ENCODE data around the gene SRM. TPM values are rescaled to one million over a fixed set of nuclear protein-coding genes. Genes with fewer than 3 reads are reported as not detected.
"Not testable (repeated sequence)": the region's sequence is repeated elsewhere in the genome, so short reads cannot be mapped to it uniquely, and the experiment has no call there.

The SRM gene
- total RNA-seq, 2 donors from 2014 or later: 106 to 107 TPM

DNA sequence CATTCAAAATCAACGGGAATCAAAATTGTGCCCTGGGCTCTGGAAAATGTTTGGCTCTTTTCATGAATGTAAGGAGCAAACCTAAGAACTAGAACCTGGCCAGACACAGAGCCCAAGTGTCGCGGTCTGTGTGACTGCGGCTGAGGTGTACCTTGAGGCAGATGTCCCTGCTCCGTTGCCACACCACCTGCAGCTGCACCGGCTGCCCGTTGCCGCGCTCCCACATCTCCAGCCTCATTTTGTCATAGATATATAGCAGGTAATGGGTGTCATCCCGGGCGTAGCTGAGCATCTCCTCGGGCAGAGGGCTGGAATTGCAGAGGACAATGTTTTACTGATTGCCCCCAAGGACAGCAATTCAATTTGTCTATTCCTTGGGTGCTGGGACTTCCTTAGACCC, 21.1 kb upstream of the SRM start:
- Mint-ChIP-seq H3K4me3 (no peak overlapping the region), H3K27ac (no peak overlapping the region), H3K4me1 (no peaks in the 10 kb centered on the region), H3K27me3 (ENCODE audit: insufficient read depth) (no peaks in the 10 kb centered on the region), H3K9me3 (no peaks in the 10 kb centered on the region), H3K36me3 (ENCODE audit: low read depth) (peaks cover 66% of the 10 kb centered on the region)
- Histone ChIP-seq H3K4me3 (ENCODE audit: low read length) (no peak overlapping the region), H3K27me3 (ENCODE audit: control insufficient read depth, insufficient read depth, low read length, poor library complexity, severe bottlenecking) (no peaks in the 10 kb centered on the region), H3K27ac (ENCODE audit: low read depth, low read length) (no peak overlapping the region), H3K9me3 (ENCODE audit: control insufficient read depth, low read length) (no peaks in the 10 kb centered on the region), H3K9ac (ENCODE audit: extremely low read depth, low read length, poor library complexity, severe bottlenecking) (no peak overlapping the region), H3K4me1 (ENCODE audit: control insufficient read depth, insufficient read depth, low read length) (no peaks in the 10 kb centered on the region), H3K36me3 (ENCODE audit: control insufficient read depth, insufficient read depth, low read length) (peaks cover 63% of the 10 kb centered on the region)
- TF ChIP-seq, protein P1, sequence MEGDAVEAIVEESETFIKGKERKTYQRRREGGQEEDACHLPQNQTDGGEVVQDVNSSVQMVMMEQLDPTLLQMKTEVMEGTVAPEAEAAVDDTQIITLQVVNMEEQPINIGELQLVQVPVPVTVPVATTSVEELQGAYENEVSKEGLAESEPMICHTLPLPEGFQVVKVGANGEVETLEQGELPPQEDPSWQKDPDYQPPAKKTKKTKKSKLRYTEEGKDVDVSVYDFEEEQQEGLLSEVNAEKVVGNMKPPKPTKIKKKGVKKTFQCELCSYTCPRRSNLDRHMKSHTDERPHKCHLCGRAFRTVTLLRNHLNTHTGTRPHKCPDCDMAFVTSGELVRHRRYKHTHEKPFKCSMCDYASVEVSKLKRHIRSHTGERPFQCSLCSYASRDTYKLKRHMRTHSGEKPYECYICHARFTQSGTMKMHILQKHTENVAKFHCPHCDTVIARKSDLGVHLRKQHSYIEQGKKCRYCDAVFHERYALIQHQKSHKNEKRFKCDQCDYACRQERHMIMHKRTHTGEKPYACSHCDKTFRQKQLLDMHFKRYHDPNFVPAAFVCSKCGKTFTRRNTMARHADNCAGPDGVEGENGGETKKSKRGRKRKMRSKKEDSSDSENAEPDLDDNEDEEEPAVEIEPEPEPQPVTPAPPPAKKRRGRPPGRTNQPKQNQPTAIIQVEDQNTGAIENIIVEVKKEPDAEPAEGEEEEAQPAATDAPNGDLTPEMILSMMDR (conservative IDR thresholded peaks at IDR 0.05): no peak
- WGBS, 2 experiments (ENCODE audit: insufficient coverage in 1 of 2, insufficient read length in 1 of 2): 88 to 96% methylated on average over 11 to 12 of the region's 12 CpGs
- DNase-seq: no peak

DNA sequence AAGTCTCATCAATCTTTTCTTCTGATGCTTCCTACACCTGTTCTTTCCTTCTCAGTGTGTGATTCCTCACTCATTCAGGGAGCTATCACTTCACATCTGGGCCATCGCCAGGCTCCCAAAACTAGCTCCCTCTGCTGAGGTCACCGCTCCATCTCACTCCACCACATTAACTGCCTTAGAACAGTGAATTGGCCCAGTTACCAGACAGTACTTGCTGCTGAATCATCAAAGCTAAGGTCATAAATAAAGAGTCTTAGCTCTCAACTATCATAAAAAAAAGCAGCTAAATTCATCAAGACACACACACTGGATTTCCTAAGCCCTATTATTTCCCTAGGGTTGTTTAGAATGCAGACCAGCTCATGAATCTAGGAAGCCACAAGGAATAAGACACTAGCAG, 18.8 kb upstream of the SRM start:
- Mint-ChIP-seq H3K4me1 (no peaks in the 10 kb centered on the region), H3K27ac (peak overlapping the region; percentile 35), H3K9me3 (no peaks in the 10 kb centered on the region), H3K36me3 (ENCODE audit: low read depth) (peaks cover 70% of the 10 kb centered on the region), H3K4me3 (no peak overlapping the region), H3K27me3 (ENCODE audit: insufficient read depth) (no peaks in the 10 kb centered on the region)
- Histone ChIP-seq H3K9me3 (ENCODE audit: control insufficient read depth, low read length) (no peaks in the 10 kb centered on the region), H3K27me3 (ENCODE audit: control insufficient read depth, insufficient read depth, low read length, poor library complexity, severe bottlenecking) (no peaks in the 10 kb centered on the region), H3K9ac (ENCODE audit: extremely low read depth, low read length, poor library complexity, severe bottlenecking) (no peak overlapping the region), H3K36me3 (ENCODE audit: control insufficient read depth, insufficient read depth, low read length) (peaks cover 82% of the 10 kb centered on the region), H3K27ac (ENCODE audit: low read depth, low read length) (no peak overlapping the region), H3K4me3 (ENCODE audit: low read length) (no peak overlapping the region), H3K4me1 (ENCODE audit: control insufficient read depth, insufficient read depth, low read length) (no peaks in the 10 kb centered on the region)
- WGBS, 2 experiments (ENCODE audit: insufficient coverage in 1 of 2, insufficient read length in 1 of 2): 96 to 100% methylated on average over 2 of the region's 2 CpGs
- no peak for DNase-seq
- TF ChIP-seq, protein P1 (conservative IDR thresholded peaks at IDR 0.05): no peak

DNA sequence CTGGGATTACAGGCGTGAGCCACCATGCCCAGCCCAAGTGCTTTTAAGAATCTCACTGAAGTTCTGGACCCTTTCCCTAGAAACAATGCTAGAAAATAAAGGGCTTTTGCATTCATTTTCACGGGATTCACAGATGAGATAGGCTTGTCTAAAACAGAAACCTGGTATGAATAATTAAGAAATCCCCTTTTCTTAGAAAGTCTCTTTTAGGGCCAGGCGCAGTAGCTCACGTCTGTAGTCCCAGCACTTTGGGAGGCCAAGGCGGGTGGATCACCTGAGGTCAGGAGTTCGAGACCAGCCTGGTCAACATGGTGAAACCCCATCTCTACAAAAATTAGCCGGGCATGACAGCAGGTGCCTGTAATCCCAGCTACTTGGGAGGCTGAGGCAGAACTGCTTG, 13.6 kb upstream of the SRM start:
- not testable (repeated sequence) for H3K4me3 Mint-ChIP-seq; H3K27ac ChIP-seq (ENCODE audit: low read depth, low read length); H3K9me3 Mint-ChIP-seq; H3K9ac ChIP-seq (ENCODE audit: extremely low read depth, low read length, poor library complexity, severe bottlenecking); H3K4me1 Mint-ChIP-seq; H3K27me3 ChIP-seq (ENCODE audit: control insufficient read depth, insufficient read depth, low read length, poor library complexity, severe bottlenecking); DNase-seq; H3K4me3 ChIP-seq (ENCODE audit: low read length); H3K9me3 ChIP-seq (ENCODE audit: control insufficient read depth, low read length); H3K27ac Mint-ChIP-seq; H3K4me1 ChIP-seq (ENCODE audit: control insufficient read depth, insufficient read depth, low read length); H3K27me3 Mint-ChIP-seq (ENCODE audit: insufficient read depth)
- peaks cover 90% of the 10 kb centered on the region for H3K36me3 ChIP-seq (ENCODE audit: control insufficient read depth, insufficient read depth, low read length)
- 93 to 96% methylated on average over 5 to 7 of the region's 7 CpGs for WGBS, 2 experiments (ENCODE audit: insufficient coverage in 1 of 2, insufficient read length in 1 of 2)
- H3K36me3 Mint-ChIP-seq (ENCODE audit: low read depth): peaks cover 76% of the 10 kb centered on the region

All from endodermal cell (in vitro differentiated cells).